Measurements from ENCODE around the gene SLC25A11. TPM values are rescaled to one million over a fixed set of nuclear protein-coding genes. Genes with fewer than 3 reads are reported as not detected.

The SLC25A11 gene
- total RNA-seq, 1 experiment from 2014 or later = 40.1 TPM

DNA sequence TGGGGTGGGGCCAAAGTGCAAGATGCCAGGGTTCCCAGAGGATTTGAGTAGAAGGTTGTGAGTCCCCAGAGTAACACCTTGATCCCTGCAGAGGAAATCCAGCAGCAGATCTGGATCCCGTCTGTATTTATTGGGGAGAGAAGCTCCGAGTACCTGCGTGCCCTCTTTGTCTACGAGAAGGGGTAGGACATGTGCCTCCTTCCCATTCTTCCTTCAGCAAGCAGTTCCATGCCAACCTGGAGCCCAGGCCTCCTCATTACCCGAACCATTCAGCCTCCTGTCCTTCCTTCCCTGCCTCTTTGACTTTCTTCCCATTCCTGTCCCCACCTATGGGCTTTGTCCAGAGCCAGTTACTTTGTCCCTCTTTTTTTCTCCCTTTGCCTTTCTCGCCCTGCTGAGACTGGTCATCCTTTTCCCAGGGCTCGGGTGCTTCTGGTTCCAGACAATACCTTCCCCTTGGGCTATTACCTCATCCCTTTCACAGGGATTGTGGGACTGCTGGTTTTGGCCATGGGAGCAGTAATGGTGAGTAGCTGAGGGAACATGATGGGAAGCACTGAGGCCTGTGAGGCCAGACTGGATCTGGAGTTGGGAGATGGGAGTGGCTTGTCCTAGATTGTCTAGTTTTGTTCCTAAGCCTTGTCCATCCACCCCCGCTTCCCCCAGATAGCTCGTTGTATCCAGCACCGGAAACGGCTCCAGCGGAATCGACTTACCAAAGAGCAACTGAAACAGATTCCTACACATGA, 3.1 kb upstream of the SLC25A11 start:
- H3K27me3 Mint-ChIP-seq (ENCODE audit: insufficient read depth, unreplicated experiment) = no peaks in the 10 kb centered on the region
- no peak overlapping the region for H3K4me3 Mint-ChIP-seq (ENCODE audit: unreplicated experiment)
- no peak for DNase-seq
- TF ChIP-seq, protein P1, sequence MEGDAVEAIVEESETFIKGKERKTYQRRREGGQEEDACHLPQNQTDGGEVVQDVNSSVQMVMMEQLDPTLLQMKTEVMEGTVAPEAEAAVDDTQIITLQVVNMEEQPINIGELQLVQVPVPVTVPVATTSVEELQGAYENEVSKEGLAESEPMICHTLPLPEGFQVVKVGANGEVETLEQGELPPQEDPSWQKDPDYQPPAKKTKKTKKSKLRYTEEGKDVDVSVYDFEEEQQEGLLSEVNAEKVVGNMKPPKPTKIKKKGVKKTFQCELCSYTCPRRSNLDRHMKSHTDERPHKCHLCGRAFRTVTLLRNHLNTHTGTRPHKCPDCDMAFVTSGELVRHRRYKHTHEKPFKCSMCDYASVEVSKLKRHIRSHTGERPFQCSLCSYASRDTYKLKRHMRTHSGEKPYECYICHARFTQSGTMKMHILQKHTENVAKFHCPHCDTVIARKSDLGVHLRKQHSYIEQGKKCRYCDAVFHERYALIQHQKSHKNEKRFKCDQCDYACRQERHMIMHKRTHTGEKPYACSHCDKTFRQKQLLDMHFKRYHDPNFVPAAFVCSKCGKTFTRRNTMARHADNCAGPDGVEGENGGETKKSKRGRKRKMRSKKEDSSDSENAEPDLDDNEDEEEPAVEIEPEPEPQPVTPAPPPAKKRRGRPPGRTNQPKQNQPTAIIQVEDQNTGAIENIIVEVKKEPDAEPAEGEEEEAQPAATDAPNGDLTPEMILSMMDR (IDR thresholded peaks at IDR 0.05; ENCODE audit: insufficient read depth in 1 of 2, low read depth in 1 of 2, low read length in 1 of 2, severe bottlenecking in 1 of 2, unreplicated experiment in 1 of 2) = no peak
- POLR2A ChIA-PET = interaction anchor here (0.5 kb wide), 1 partner anchor 66 kb away, joined by 4 read pairs; no protein-coding TSS in a partner anchor
- CTCF ChIA-PET = no interaction called here
- no peaks in the 10 kb centered on the region for H3K9me3 ChIP-seq
- H3K4me1 Mint-ChIP-seq (ENCODE audit: low read depth, unreplicated experiment) = peaks cover 5% of the 10 kb centered on the region
- no TSS peak for BruUV-seq (replicated peaks)
- no peaks in the 10 kb centered on the region; the same call in 1 of the 2 replicates for H3K36me3 ChIP-seq (ENCODE audit: control insufficient read depth, insufficient read depth, low read length)
- H3K9me3 Mint-ChIP-seq (ENCODE audit: unreplicated experiment) = no peaks in the 10 kb centered on the region
- no peak overlapping the region for H3K27ac Mint-ChIP-seq (ENCODE audit: unreplicated experiment)
- H3K4me3 ChIP-seq (ENCODE audit: low read depth, low read length) = no peak overlapping the region
- peaks cover 45% of the 10 kb centered on the region for H3K36me3 Mint-ChIP-seq (ENCODE audit: insufficient read depth, unreplicated experiment)
- intact Hi-C loops (cut with micrococcal nuclease; ENCODE audit: unreplicated experiment) = no loop called here
- no peaks in the 10 kb centered on the region for H3K27me3 ChIP-seq (replicated peaks; ENCODE audit: control insufficient read depth, insufficient read depth, low read length)
- 0 out of 2 replicates have a peak, but pooled peaks cover 7% of the 10 kb centered on the region for H3K4me1 ChIP-seq

DNA sequence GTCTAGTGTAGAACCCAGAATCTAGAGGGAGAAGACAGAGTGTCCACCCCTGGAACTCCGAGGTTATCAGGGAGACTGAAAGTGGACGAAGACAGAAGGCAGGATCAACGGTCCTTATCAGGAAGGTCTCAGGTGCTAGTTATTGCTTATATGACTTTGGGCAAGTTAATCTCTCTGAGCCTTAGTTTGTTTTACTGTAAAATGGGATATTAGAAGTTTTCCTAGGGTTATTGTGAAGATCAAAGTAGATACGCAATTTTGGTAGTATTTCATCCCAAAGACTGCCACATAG, 1.4 kb upstream of the SLC25A11 start:
- Mint-ChIP-seq H3K36me3 (ENCODE audit: insufficient read depth, unreplicated experiment) (peaks cover 35% of the 10 kb centered on the region), H3K27ac (ENCODE audit: unreplicated experiment) (peak overlapping the region; percentile 89), H3K4me1 (ENCODE audit: low read depth, unreplicated experiment) (peaks cover 5% of the 10 kb centered on the region), H3K4me3 (ENCODE audit: unreplicated experiment) (peak overlapping the region; percentile 87), H3K9me3 (ENCODE audit: unreplicated experiment) (no peaks in the 10 kb centered on the region), H3K27me3 (ENCODE audit: insufficient read depth, unreplicated experiment) (no peaks in the 10 kb centered on the region)
- peak overlapping the region; percentile 73 for H3K4me3 ChIP-seq (ENCODE audit: low read depth, low read length)
- POLR2A ChIA-PET = no interaction called here
- BruUV-seq (replicated peaks) = no TSS peak
- 0 out of 2 replicates have a peak, but pooled peaks cover 1% of the 10 kb centered on the region for H3K4me1 ChIP-seq
- H3K27me3 ChIP-seq (replicated peaks; ENCODE audit: control insufficient read depth, insufficient read depth, low read length) = no peaks in the 10 kb centered on the region
- CTCF ChIA-PET = no interaction called here
- H3K9me3 ChIP-seq = no peaks in the 10 kb centered on the region
- no peaks in the 10 kb centered on the region; the same call in 1 of the 2 replicates for H3K36me3 ChIP-seq (ENCODE audit: control insufficient read depth, insufficient read depth, low read length)
- intact Hi-C loops (cut with micrococcal nuclease; ENCODE audit: unreplicated experiment) = loop anchor here (2.0 kb wide), 1 partner anchor 26 kb away; the partner anchor contains the start of gene SPAG7
- TF ChIP-seq, protein P1 (IDR thresholded peaks at IDR 0.05; ENCODE audit: insufficient read depth in 1 of 2, low read depth in 1 of 2, low read length in 1 of 2, severe bottlenecking in 1 of 2, unreplicated experiment in 1 of 2) = no peak
- no peak for DNase-seq

DNA sequence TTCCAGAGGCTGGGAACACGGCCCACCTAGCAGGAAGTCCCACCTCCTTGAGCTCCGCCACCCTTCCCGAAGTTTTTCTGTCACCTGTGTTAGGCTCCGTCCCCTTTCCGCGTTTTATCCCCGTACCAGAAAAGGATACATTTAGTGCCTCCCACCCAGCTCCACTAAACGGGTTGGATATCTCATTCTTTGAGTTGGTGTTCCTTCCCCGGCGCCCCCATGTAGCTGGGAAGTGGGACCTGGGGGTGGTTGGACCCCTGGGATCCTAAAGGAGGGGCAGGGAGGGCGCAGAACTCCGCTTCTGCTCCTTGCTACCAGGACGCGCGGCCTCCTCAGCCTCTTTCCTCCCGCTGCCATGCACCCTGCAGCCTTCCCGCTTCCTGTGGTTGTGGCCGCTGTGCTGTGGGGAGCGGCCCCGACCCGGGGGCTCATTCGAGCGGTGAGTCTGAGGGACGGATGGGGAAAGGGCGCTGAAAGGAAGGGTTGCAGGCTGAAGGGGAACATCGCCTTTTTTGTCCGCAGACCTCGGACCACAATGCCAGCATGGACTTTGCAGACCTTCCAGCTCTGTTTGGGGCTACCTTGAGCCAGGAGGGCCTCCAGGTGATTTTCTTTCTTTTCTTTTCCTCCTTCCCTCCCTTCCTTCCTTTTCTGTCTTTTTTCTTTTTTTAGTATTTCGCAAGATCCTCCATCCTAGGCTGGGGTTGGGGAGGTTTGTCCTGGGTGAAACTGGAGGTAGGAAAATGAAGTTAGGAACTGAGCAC, 891 bp upstream of the SLC25A11 start:
- no peaks in the 10 kb centered on the region for H3K4me1 ChIP-seq
- DNase-seq = peak in 1 of 2 experiments; percentile 79
- H3K36me3 ChIP-seq (ENCODE audit: control insufficient read depth, insufficient read depth, low read length) = no peaks in the 10 kb centered on the region; the same call in 1 of the 2 replicates
- Mint-ChIP-seq H3K9me3 (ENCODE audit: unreplicated experiment) (no peaks in the 10 kb centered on the region), H3K27ac (ENCODE audit: unreplicated experiment) (peak overlapping the region; percentile 89), H3K27me3 (ENCODE audit: insufficient read depth, unreplicated experiment) (no peaks in the 10 kb centered on the region), H3K4me1 (ENCODE audit: low read depth, unreplicated experiment) (peaks cover 5% of the 10 kb centered on the region), H3K36me3 (ENCODE audit: insufficient read depth, unreplicated experiment) (peaks cover 31% of the 10 kb centered on the region), H3K4me3 (ENCODE audit: unreplicated experiment) (peak overlapping the region; percentile 87)
- ChIA-PET CTCF (interaction anchor here (0.7 to 2.2 kb wide), 4 partner anchors 9 to 231 kb away, joined by 3 to 19 read pairs (median 5); partner anchors contain the start of genes ARRB2 and SPAG7), POLR2A (interaction anchor here (0.5 to 2.6 kb wide), 8 partner anchors 11 to 293 kb away, joined by 3 to 54 read pairs (median 8); partner anchors contain the start of genes ENO3, KIF1C and SPAG7)
- H3K27me3 ChIP-seq (replicated peaks; ENCODE audit: control insufficient read depth, insufficient read depth, low read length) = no peaks in the 10 kb centered on the region
- peak overlapping the region; percentile 73 for H3K4me3 ChIP-seq (ENCODE audit: low read depth, low read length)
- no peaks in the 10 kb centered on the region for H3K9me3 ChIP-seq
- TSS peak; percentile 80 for BruUV-seq (replicated peaks)
- intact Hi-C loops (cut with micrococcal nuclease; ENCODE audit: unreplicated experiment) = loop anchor here (1.0 to 2.0 kb wide), 2 partner anchors 9 to 26 kb away; partner anchors contain the start of gene SPAG7
- TF ChIP-seq, protein P1 (IDR thresholded peaks at IDR 0.05; ENCODE audit: insufficient read depth in 1 of 2, low read depth in 1 of 2, low read length in 1 of 2, severe bottlenecking in 1 of 2, unreplicated experiment in 1 of 2) = no peak
